ENCODE measurements around the gene PTPRCAP. TPM values are rescaled to one million over a fixed set of nuclear protein-coding genes. Genes with fewer than 3 reads are reported as not detected.
"Not testable (repeated sequence)": the region's sequence is repeated elsewhere in the genome, so short reads cannot be mapped to it uniquely, and the experiment has no call there.

Gene PTPRCAP
- polyA plus RNA-seq, 1 donor from 2014 or later: 3.4 TPM

- not testable (repeated sequence) for H3K9me2 ChIP-seq (ENCODE audit: insufficient read depth, low read length); H3K9me3 ChIP-seq (ENCODE audit: low read length); H3K27ac ChIP-seq (ENCODE audit: low read length); H3K27me3 ChIP-seq (ENCODE audit: insufficient read depth, low read depth, low read length); H2AFZ ChIP-seq (ENCODE audit: low read depth, low read length); H3K9ac ChIP-seq (ENCODE audit: low read length); H3K4me3 ChIP-seq (ENCODE audit: low read length); H3K4me2 ChIP-seq (ENCODE audit: low read length); H4K20me1 ChIP-seq (ENCODE audit: insufficient read depth); H3K36me3 ChIP-seq (ENCODE audit: insufficient read depth, low read length); H3K79me2 ChIP-seq (replicated peaks; ENCODE audit: insufficient read depth, low read length); H3F3A ChIP-seq (ENCODE audit: insufficient read depth, low read length, poor library complexity, severe bottlenecking)
Measured at GRCh38 chr11:67485873-67486361, 48.4 kb upstream of the PTPRCAP start.

DNA sequence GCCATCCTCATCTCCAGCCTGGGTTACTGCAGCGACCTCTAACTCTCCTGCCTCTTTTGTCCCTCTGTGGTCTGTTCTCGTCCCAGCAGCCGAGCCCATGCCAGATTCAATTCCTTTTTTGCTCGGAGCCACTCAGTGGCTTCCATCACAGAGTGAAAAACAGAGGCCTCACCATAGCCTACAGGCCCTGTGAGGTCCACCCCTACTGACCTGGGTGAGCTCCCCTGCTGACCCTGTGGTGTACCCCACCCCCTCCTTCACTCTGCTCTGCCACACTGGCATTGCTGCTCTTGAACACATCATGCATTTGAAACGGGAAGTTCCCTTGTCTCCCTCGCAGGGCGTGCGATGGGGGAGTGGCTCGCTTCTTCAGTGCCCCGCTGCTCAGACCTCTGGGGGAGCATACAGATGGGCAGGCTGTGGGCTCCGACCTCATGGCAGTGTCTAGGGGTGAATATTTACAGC, 47.4 kb upstream of the PTPRCAP start:
- no peaks in the 10 kb centered on the region for H4K20me1 ChIP-seq (ENCODE audit: insufficient read depth)
- H3K9me2 ChIP-seq (ENCODE audit: insufficient read depth, low read length): no peaks in the 10 kb centered on the region
- H3K9ac ChIP-seq (ENCODE audit: low read length): no peak overlapping the region
- H3F3A ChIP-seq (ENCODE audit: insufficient read depth, low read length, poor library complexity, severe bottlenecking): no peaks in the 10 kb centered on the region
- TF ChIP-seq CTCF (IDR thresholded peaks at IDR 0.05; ENCODE audit: poor library complexity, severe bottlenecking) (no peak), POLR2AphosphoS5 (IDR thresholded peaks at IDR 0.05) (no peak), MXI1 (conservative IDR thresholded peaks at IDR 0.05; ENCODE audit: poor library complexity, severe bottlenecking) (no peak), EZH2 (IDR thresholded peaks at IDR 0.05; ENCODE audit: borderline replicate concordance, insufficient read depth, low read length, poor library complexity, severe bottlenecking) (no peak), TAF1 (IDR thresholded peaks at IDR 0.05; ENCODE audit: low read depth) (no peak), EP300 (conservative IDR thresholded peaks at IDR 0.05; ENCODE audit: poor library complexity, severe bottlenecking) (no peak), RAD21 (conservative IDR thresholded peaks at IDR 0.05) (no peak), SMC3 (conservative IDR thresholded peaks at IDR 0.05; ENCODE audit: poor library complexity) (no peak)
- TF ChIP-seq, protein P1, sequence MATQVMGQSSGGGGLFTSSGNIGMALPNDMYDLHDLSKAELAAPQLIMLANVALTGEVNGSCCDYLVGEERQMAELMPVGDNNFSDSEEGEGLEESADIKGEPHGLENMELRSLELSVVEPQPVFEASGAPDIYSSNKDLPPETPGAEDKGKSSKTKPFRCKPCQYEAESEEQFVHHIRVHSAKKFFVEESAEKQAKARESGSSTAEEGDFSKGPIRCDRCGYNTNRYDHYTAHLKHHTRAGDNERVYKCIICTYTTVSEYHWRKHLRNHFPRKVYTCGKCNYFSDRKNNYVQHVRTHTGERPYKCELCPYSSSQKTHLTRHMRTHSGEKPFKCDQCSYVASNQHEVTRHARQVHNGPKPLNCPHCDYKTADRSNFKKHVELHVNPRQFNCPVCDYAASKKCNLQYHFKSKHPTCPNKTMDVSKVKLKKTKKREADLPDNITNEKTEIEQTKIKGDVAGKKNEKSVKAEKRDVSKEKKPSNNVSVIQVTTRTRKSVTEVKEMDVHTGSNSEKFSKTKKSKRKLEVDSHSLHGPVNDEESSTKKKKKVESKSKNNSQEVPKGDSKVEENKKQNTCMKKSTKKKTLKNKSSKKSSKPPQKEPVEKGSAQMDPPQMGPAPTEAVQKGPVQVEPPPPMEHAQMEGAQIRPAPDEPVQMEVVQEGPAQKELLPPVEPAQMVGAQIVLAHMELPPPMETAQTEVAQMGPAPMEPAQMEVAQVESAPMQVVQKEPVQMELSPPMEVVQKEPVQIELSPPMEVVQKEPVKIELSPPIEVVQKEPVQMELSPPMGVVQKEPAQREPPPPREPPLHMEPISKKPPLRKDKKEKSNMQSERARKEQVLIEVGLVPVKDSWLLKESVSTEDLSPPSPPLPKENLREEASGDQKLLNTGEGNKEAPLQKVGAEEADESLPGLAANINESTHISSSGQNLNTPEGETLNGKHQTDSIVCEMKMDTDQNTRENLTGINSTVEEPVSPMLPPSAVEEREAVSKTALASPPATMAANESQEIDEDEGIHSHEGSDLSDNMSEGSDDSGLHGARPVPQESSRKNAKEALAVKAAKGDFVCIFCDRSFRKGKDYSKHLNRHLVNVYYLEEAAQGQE (IDR thresholded peaks at IDR 0.05; ENCODE audit: borderline replicate concordance): no peak
- no peaks in the 10 kb centered on the region for H3K36me3 ChIP-seq (ENCODE audit: insufficient read depth, low read length)
- H3K27ac ChIP-seq (ENCODE audit: low read length): no peak overlapping the region
- H3K9me3 ChIP-seq (ENCODE audit: low read length): no peaks in the 10 kb centered on the region
- H3K79me2 ChIP-seq (replicated peaks; ENCODE audit: insufficient read depth, low read length): peaks cover 4% of the 10 kb centered on the region
- no peaks in the 10 kb centered on the region for H3K27me3 ChIP-seq (ENCODE audit: insufficient read depth, low read depth, low read length)
- no peak overlapping the region for H2AFZ ChIP-seq (ENCODE audit: low read depth, low read length)
- H3K4me2 ChIP-seq (ENCODE audit: low read length): no peak overlapping the region
- H3K4me3 ChIP-seq (ENCODE audit: low read length): no peak overlapping the region

All from neural cell (in vitro differentiated cells).